Thymus (tissue), 11 donors: ENCODE results near the gene CEACAM4. TPM values are rescaled to one million over a fixed set of nuclear protein-coding genes. Genes with fewer than 3 reads are reported as not detected.

Source experiments
- DNase-seq, 9 donors: peaks; one replicate each; pipeline ENCODE4 v3.0.0-alpha.2; 2013; ENCODE audit warnings: low spot score in 9 of 9, low read depth in 6 of 9, missing footprints in 1 of 9
- H3K27ac ChIP-seq, 2 donors: one replicate each; pipeline ENCODE4 v1.5.1; 2013; ENCODE audit warnings: control low read depth in 1 of 2, low read depth in 1 of 2, low read length in 1 of 2, mild to moderate bottlenecking in 1 of 2, moderate library complexity in 1 of 2
- H3K27me3 ChIP-seq, 2 donors: one replicate each; pipeline ENCODE4 v1.5.1; 2013; ENCODE audit warnings: low read length in 1 of 2; ENCODE audit not compliant: control insufficient read depth in 2 of 2, insufficient read depth in 1 of 2
- H3K36me3 ChIP-seq, 2 donors: one replicate each; pipeline ENCODE4 v1.5.1; 2013; ENCODE audit warnings: low read length in 1 of 2, mild to moderate bottlenecking in 1 of 2, moderate library complexity in 1 of 2; ENCODE audit not compliant: control insufficient read depth in 2 of 2, insufficient read depth in 2 of 2
- H3K4me1 ChIP-seq, 2 donors: one replicate each; pipeline ENCODE4 v1.5.1; 2013; ENCODE audit warnings: low read length in 2 of 2; ENCODE audit not compliant: control insufficient read depth in 2 of 2, insufficient read depth in 2 of 2
- H3K4me3 ChIP-seq, 2 donors: one replicate each; pipeline ENCODE4 v1.5.1; 2013; ENCODE audit warnings: low read length in 2 of 2, control low read depth in 1 of 2, mild to moderate bottlenecking in 1 of 2
- H3K9me3 ChIP-seq, 2 donors: one replicate each; pipeline ENCODE4 v1.5.1; 2013; ENCODE audit warnings: low read length in 1 of 2, mild to moderate bottlenecking in 1 of 2; ENCODE audit not compliant: control insufficient read depth in 2 of 2, insufficient read depth in 1 of 2
- WGBS: extraction: QIAGEN DNeasy Blood & Tissue Kit; methylation state at CpG from one replicate; pipeline ENCODE4 v1.1.7; 2013; 5-methylcytosine and 5-hydroxymethylcytosine counted together
- polyA plus RNA-seq: library from polyadenylated mRNA; stranded (reverse); fragments of 200-250 nt; gene quantifications from one replicate; pipeline ENCODE4 v1.2.3, GENCODE V29; 2013
- total RNA-seq: library from RNA; stranded (reverse); fragments of 120-200 nt; gene quantifications from one replicate; pipeline ENCODE4 v1.2.4, GENCODE V29; 2013
- donor health status: healthy.

Gene CEACAM4
- total and polyA plus RNA-seq, 2 donors, result 0.52 to 1.9 TPM

DNA sequence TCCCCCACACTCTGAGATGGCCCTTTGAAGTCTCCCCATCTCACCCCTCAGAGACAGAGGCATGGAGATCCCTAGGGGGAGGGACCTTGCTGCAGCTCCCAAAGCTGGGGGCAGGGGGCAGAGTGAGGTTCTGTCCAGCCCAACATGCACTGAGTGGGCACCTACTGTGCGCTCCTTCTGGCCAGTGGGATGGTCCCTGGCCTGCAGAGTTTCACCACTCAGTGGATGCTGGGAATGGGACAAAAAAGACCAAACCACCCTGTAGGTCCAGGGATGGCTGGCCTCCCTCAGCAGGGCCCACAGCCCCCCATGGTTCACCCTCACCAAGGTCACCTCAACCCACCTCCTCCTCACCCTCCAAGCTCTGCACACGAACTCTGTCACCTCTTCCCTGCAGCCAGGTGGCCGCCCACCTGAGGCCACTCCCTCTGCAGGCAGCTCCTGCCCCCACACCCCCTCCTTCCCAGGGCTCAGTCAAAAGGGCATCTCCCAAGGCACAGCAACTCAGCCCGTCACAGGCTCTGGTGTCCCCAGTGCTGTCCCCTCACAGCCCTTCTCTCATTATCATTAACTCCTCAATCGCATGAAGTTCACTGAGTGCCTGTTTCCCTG lies 34.8 kb downstream of the CEACAM4 start:
- DNase-seq, result no peak
- Histone ChIP-seq H3K4me1 (no peaks in the 10 kb centered on the region), H3K27me3 (no peaks in the 10 kb centered on the region), H3K4me3 (no peak overlapping the region), H3K27ac (no peak overlapping the region), H3K9me3 (no peaks in the 10 kb centered on the region), H3K36me3 (no peaks in the 10 kb centered on the region)
- WGBS, result 61% methylated on average over 5 of the region's 5 CpGs

- no peak overlapping the region for H3K27ac ChIP-seq
- H3K4me1 ChIP-seq, result no peaks in the 10 kb centered on the region
- DNase-seq, result no peak
These were observed 35.9 kb downstream of the CEACAM4 start for GRCh38 chr19:41590936-41591335.

GRCh38 chr19:41589371-41589770 lies 37.5 kb downstream of the CEACAM4 start:
- H3K9me3 ChIP-seq, result no peaks in the 10 kb centered on the region
- no peaks in the 10 kb centered on the region for H3K27me3 ChIP-seq
- no peak overlapping the region for H3K4me3 ChIP-seq
- no peak for DNase-seq
- no peaks in the 10 kb centered on the region for H3K36me3 ChIP-seq
- 78% methylated on average over 2 of the region's 2 CpGs for WGBS
- no peak overlapping the region for H3K27ac ChIP-seq
- no peaks in the 10 kb centered on the region for H3K4me1 ChIP-seq

More at GRCh38 chr19:41590936-41591335, 35.9 kb downstream of the CEACAM4 start:
- Histone ChIP-seq H3K4me3 (no peak overlapping the region), H3K9me3 (no peaks in the 10 kb centered on the region), H3K36me3 (no peaks in the 10 kb centered on the region), H3K27me3 (no peaks in the 10 kb centered on the region)

- no peaks in the 10 kb centered on the region for H3K4me1 ChIP-seq
- 59% methylated on average over 6 of the region's 6 CpGs for WGBS
- H3K36me3 ChIP-seq, result no peaks in the 10 kb centered on the region
- DNase-seq, result peak in 2 of 9 donors; percentile 13 to 24
- no peak overlapping the region for H3K27ac ChIP-seq
- H3K9me3 ChIP-seq, result no peaks in the 10 kb centered on the region
- no peak overlapping the region for H3K4me3 ChIP-seq
- no peaks in the 10 kb centered on the region for H3K27me3 ChIP-seq
These were observed 38.2 kb downstream of the CEACAM4 start for GRCh38 chr19:41588497-41589209.

- DNase-seq, result no peak
- 92% methylated on average over 4 of the region's 4 CpGs for WGBS
- no peaks in the 10 kb centered on the region for H3K36me3 ChIP-seq
These were observed 39.0 kb downstream of the CEACAM4 start for GRCh38 chr19:41587838-41588210.

DNA sequence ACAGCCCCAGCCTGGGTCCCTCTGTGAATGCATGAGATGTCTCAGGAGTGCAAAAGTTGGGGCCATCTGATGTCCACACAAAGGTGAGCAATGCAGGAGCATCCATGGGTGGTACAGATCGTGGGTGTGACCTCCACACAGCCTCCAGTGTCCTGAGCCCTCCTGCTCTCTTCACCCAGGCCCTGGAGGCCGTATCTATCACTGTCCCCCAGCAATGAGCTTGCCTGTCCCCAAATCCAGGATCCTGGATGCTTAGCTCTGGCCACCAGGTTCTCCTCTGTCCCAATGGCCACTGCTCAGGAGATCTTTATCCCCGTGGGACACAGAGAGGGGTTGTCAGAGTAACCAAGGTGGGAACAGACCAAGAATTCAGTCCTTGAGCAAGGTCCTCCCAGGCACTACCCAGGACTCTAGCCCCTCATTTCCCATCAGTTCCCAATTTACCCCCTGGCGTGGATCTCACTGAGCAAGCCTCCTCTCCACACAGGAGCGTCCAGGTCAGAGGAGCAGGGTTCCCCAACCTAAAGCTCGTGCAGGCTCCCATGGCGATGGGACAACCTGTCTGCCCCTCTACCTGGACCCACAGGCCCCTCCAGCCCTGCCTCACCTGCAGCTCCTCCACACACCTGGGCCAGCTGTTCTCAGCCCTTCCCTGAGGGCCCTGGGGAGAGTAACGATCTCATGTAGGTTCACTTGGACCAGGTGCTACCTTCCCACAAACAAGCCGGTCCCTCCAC lies 39.6 kb downstream of the CEACAM4 start:
- DNase-seq, result no peak
- H3K4me3 ChIP-seq, result no peak overlapping the region
- no peaks in the 10 kb centered on the region for H3K4me1 ChIP-seq
- H3K27ac ChIP-seq, result no peak overlapping the region
- WGBS, result 89% methylated on average over 9 of the region's 9 CpGs
- peaks cover 0 to 4% of the 10 kb centered on the region in 2 donors for H3K9me3 ChIP-seq
- no peaks in the 10 kb centered on the region for H3K36me3 ChIP-seq
- H3K27me3 ChIP-seq, result no peaks in the 10 kb centered on the region

More at GRCh38 chr19:41587838-41588210, 39.0 kb downstream of the CEACAM4 start:
- Histone ChIP-seq H3K27me3 (no peaks in the 10 kb centered on the region), H3K4me3 (no peak overlapping the region), H3K9me3 (no peaks in the 10 kb centered on the region), H3K27ac (no peak overlapping the region), H3K4me1 (no peaks in the 10 kb centered on the region)

GRCh38 chr19:41586064-41586463 lies 40.8 kb downstream of the CEACAM4 start:
- Histone ChIP-seq H3K27ac (no peak overlapping the region), H3K27me3 (no peaks in the 10 kb centered on the region), H3K9me3 (peaks cover 0 to 12% of the 10 kb centered on the region in 2 donors), H3K36me3 (no peaks in the 10 kb centered on the region), H3K4me1 (no peaks in the 10 kb centered on the region), H3K4me3 (no peak overlapping the region)
- no peak for DNase-seq

GRCh38 chr19:41584931-41585330 lies 41.9 kb downstream of the CEACAM4 start:
- H3K4me1 ChIP-seq, result no peaks in the 10 kb centered on the region
- H3K27me3 ChIP-seq, result no peaks in the 10 kb centered on the region
- DNase-seq, result no peak
- H3K9me3 ChIP-seq, result peaks cover 1 to 18% of the 10 kb centered on the region in 2 donors
- 86% methylated on average over 1 of the region's 1 CpG for WGBS
- no peak overlapping the region for H3K4me3 ChIP-seq
- H3K27ac ChIP-seq, result no peak overlapping the region
- H3K36me3 ChIP-seq, result no peaks in the 10 kb centered on the region

GRCh38 chr19:41584260-41584810 lies 42.5 kb downstream of the CEACAM4 start:
- H3K36me3 ChIP-seq, result no peaks in the 10 kb centered on the region
- 96% methylated on average over 6 of the region's 6 CpGs for WGBS
- no peaks in the 10 kb centered on the region for H3K4me1 ChIP-seq
- no peaks in the 10 kb centered on the region for H3K27me3 ChIP-seq
- DNase-seq, result no peak
- no peak overlapping the region for H3K4me3 ChIP-seq
- H3K27ac ChIP-seq, result no peak overlapping the region
- peaks cover 1 to 18% of the 10 kb centered on the region in 2 donors for H3K9me3 ChIP-seq
